PC-9 (cell line): Measurements from ENCODE around the gene ANKRD11. TPM values are rescaled to one million over a fixed set of nuclear protein-coding genes. Genes with fewer than 3 reads are reported as not detected.

Experiments used
- BruUV-seq: library from RNA; stranded (reverse); fragments of 400-500 nt; replicated peaks from 2 replicates; lab custom pipeline; 2021; lab: Mats Ljungman, UMichigan
- CTCF ChIA-PET: fragments of 300-600 bp; sonication (Branson Sonifier 250); formaldehyde crosslinking; loops from one replicate; lab custom pipeline; 2022; ENCODE audit warnings: antibody characterized with exemption; lab: Charles Lee
- POLR2A ChIA-PET: fragments of 300-600 bp; sonication (Branson Sonifier 250); formaldehyde crosslinking; loops from one replicate; lab custom pipeline; 2022; ENCODE audit warnings: antibody characterized with exemption; ENCODE audit not compliant: unreplicated experiment; lab: Charles Lee
- DNase-seq, 2 experiments: peaks; one replicate each; pipeline versions ENCODE4 v3.0.0 to v3.0.0-alpha.2; 2015 to 2022; ENCODE audit warnings: mixed read lengths in 1 of 2
- H2AFZ ChIP-seq: fragments of 200-600 bp; sonication (generic); 2 replicates; pipeline ENCODE4 v1.8.1; 2017; ENCODE audit warnings: antibody characterized with exemption
- H3F3A ChIP-seq: fragments of 200-600 bp; sonication (generic); 2 replicates; pipeline ENCODE4 v1.8.1; 2017; ENCODE audit warnings: antibody characterized with exemption, mild to moderate bottlenecking, low read depth; ENCODE audit not compliant: insufficient read depth
- H3K27ac ChIP-seq: fragments of 200-600 bp; sonication (generic); 2 replicates; pipeline ENCODE4 v1.6.1; 2016; ENCODE audit warnings: mixed run types
- H3K27me3 ChIP-seq: fragments of 200-600 bp; sonication (generic); 2 replicates; pipeline ENCODE4 v1.6.1; 2016; ENCODE audit warnings: low read depth, mixed run types; ENCODE audit not compliant: insufficient read depth
- H3K36me3 ChIP-seq: fragments of 200-600 bp; sonication (generic); 2 replicates; pipeline ENCODE4 v1.6.1; 2016; ENCODE audit warnings: low read depth, mixed run types
- H3K4me1 ChIP-seq: fragments of 200-600 bp; sonication (generic); replicated peaks from 2 replicates; pipeline ENCODE4 v1.6.1; 2016; ENCODE audit warnings: mixed run types; ENCODE audit not compliant: insufficient read depth
- H3K4me2 ChIP-seq: fragments of 200-600 bp; sonication (generic); 2 replicates; pipeline ENCODE4 v1.6.1; 2017; ENCODE audit warnings: mixed run types
- H3K4me3 ChIP-seq: fragments of 200-600 bp; sonication (generic); 2 replicates; pipeline ENCODE4 v1.6.1; 2016; ENCODE audit warnings: mixed run types
- H3K79me2 ChIP-seq: fragments of 200-600 bp; sonication (generic); 2 replicates; pipeline ENCODE4 v1.6.1; 2017; ENCODE audit warnings: low read depth, mixed run types
- H3K9me2 ChIP-seq: fragments of 200-600 bp; sonication (generic); 2 replicates; pipeline ENCODE4 v1.8.1; 2017; ENCODE audit warnings: mild to moderate bottlenecking; ENCODE audit not compliant: insufficient read depth
- H3K9me3 ChIP-seq: fragments of 200-600 bp; sonication (generic); 2 replicates; pipeline ENCODE4 v1.8.1; 2016; ENCODE audit warnings: low read depth; ENCODE audit not compliant: insufficient read depth
- H4K20me1 ChIP-seq: fragments of 200-600 bp; sonication (generic); 2 replicates; pipeline ENCODE4 v1.8.1; 2017; ENCODE audit not compliant: insufficient read depth
- EZH2 ChIP-seq: fragments of 200-600 bp; sonication (generic); IDR thresholded peaks from 2 replicates; pipeline ENCODE4 v1.8.0; 2017; ENCODE audit warnings: antibody characterized with exemption, low read depth
- intact Hi-C: fragments of 100-400 bp; cut with micrococcal nuclease; formaldehyde crosslinking; loops from one replicate; pipeline ENCODE4 v1.10.0; 2022; ENCODE audit not compliant: unreplicated experiment
- total RNA-seq: library from RNA; stranded (reverse); gene quantifications from 2 replicates; pipeline ENCODE4 v1.2.3, GENCODE V29; 2021
- TF ChIP-seq, protein P1 (sequence below): fragments of 200-600 bp; sonication (generic); conservative IDR thresholded peaks from 2 replicates; pipeline ENCODE4 v1.6.1; 2017; ENCODE audit warnings: mixed run types, antibody characterized with exemption, mild to moderate bottlenecking, moderate library complexity

The ANKRD11 gene
- total RNA-seq, 1 experiment from 2014 or later = 220 TPM

DNA sequence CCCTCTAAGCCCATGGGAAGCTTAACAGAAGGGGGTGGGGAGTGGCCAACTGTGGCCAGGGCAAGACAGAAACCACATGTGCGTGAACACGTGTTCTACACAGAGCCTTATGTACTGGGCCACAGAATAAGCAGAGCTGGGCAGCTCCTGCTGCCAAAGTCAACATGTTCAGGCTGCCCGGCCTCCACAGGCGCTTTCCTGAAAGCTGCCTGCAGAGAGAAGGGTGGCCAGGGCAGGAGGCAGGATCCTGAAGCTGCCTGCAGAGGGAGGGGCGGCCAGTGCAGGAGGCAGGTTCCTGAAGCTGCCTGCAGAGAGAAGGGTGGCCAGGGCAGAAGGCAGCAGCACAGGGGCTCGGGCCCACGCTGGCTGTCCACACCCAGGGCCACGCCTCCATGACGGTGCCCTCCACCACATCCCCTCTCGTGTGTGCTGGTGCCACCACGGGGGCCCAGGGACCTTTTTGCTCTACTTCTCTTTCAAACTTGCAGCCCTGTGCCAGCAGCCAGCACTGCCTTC lies 79.5 kb downstream of the ANKRD11 start:
- H3K4me1 ChIP-seq = no peaks in the 10 kb centered on the region
- POLR2A ChIA-PET = interaction anchor here (0.8 kb wide), 1 partner anchor 332 kb away, joined by 3 read pairs; no protein-coding TSS in a partner anchor
- H3F3A ChIP-seq = peaks cover 49% of the 10 kb centered on the region; the same call in 1 of the 2 replicates
- no peak overlapping the region for H3K27ac ChIP-seq
- no peak overlapping the region for H3K4me3 ChIP-seq
- H3K36me3 ChIP-seq = no peaks in the 10 kb centered on the region
- CTCF ChIA-PET = no interaction called here
- no TSS peak for BruUV-seq
- peaks cover 98% of the 10 kb centered on the region for H3K79me2 ChIP-seq
- intact Hi-C loops = no loop called here
- no peak for DNase-seq
- H3K4me2 ChIP-seq = no peak overlapping the region
- no peaks in the 10 kb centered on the region for H3K9me2 ChIP-seq
- no peak for TF ChIP-seq EZH2
- TF ChIP-seq, protein P1, sequence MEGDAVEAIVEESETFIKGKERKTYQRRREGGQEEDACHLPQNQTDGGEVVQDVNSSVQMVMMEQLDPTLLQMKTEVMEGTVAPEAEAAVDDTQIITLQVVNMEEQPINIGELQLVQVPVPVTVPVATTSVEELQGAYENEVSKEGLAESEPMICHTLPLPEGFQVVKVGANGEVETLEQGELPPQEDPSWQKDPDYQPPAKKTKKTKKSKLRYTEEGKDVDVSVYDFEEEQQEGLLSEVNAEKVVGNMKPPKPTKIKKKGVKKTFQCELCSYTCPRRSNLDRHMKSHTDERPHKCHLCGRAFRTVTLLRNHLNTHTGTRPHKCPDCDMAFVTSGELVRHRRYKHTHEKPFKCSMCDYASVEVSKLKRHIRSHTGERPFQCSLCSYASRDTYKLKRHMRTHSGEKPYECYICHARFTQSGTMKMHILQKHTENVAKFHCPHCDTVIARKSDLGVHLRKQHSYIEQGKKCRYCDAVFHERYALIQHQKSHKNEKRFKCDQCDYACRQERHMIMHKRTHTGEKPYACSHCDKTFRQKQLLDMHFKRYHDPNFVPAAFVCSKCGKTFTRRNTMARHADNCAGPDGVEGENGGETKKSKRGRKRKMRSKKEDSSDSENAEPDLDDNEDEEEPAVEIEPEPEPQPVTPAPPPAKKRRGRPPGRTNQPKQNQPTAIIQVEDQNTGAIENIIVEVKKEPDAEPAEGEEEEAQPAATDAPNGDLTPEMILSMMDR = no peak
- no peak overlapping the region for H2AFZ ChIP-seq
- H3K9me3 ChIP-seq = no peaks in the 10 kb centered on the region
- H4K20me1 ChIP-seq = peaks cover 93% of the 10 kb centered on the region
- no peaks in the 10 kb centered on the region for H3K27me3 ChIP-seq

DNA sequence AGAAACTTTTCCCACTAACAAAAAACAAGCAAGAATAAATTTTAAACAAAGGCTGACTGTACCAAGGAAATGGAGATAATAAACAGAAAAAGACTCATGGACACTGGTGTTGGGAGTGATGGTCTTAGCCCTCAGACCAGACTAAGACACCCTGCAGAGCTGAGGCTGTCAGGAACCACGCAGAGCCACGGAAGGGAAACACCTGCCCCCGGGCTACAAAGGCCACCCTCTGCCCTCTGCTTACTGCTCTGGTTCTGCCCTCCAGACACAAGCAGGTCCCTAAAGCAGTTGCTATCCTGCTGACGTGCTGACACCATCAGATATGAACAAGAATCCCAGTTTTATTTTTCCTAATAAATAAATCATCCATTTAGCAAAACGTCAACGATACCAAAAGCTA lies 80.0 kb downstream of the ANKRD11 start:
- intact Hi-C loops = no loop called here
- H3K79me2 ChIP-seq = peaks cover 98% of the 10 kb centered on the region
- H3K4me2 ChIP-seq = no peak overlapping the region
- H3K27ac ChIP-seq = no peak overlapping the region
- no peaks in the 10 kb centered on the region for H3K27me3 ChIP-seq
- no peak for DNase-seq
- H3K9me2 ChIP-seq = no peaks in the 10 kb centered on the region
- ChIA-PET CTCF (no interaction called here), POLR2A (interaction anchor here (0.8 kb wide), 1 partner anchor 333 kb away, joined by 3 read pairs; no protein-coding TSS in a partner anchor)
- H3K4me3 ChIP-seq = no peak overlapping the region
- H3F3A ChIP-seq = peaks cover 53% of the 10 kb centered on the region
- no peaks in the 10 kb centered on the region for H3K4me1 ChIP-seq
- peaks cover 93% of the 10 kb centered on the region for H4K20me1 ChIP-seq
- no peaks in the 10 kb centered on the region for H3K9me3 ChIP-seq
- H3K36me3 ChIP-seq = no peaks in the 10 kb centered on the region
- TF ChIP-seq, protein P1 = no peak
- no peak for TF ChIP-seq EZH2
- BruUV-seq = no TSS peak
- no peak overlapping the region for H2AFZ ChIP-seq

DNA sequence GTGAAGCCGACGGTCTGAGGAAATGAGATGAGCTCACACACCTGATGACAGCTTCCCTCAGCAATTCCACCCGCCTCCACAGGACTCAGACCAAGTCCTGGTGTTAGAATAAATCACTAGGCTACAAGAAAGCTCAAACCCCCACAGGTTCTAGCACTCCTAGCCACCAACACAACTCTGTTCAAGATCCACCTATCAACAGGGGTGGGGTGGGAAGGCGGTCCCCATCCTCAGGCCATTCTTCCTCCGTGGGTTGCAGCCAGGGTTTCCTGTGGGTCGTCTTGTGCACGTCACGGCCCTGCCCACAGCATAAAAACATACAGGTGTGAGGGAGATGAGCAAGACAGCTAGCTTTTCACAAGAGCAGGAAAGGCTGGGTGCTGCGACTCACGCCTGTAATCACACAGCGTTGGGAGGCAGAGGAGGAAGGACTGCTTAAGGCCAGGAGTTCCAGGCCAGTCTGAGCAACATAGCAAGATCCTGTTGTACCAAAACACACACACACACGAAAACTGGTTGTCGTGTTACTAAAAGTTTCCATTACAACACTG lies 81.1 kb downstream of the ANKRD11 start:
- POLR2A ChIA-PET = no interaction called here
- no peak overlapping the region for H3K4me2 ChIP-seq
- CTCF ChIA-PET = no interaction called here
- TF ChIP-seq, protein P1 = no peak
- TF ChIP-seq EZH2 = no peak
- H3K36me3 ChIP-seq = no peaks in the 10 kb centered on the region
- H2AFZ ChIP-seq = no peak overlapping the region
- no peaks in the 10 kb centered on the region for H3K9me3 ChIP-seq
- peaks cover 93% of the 10 kb centered on the region for H4K20me1 ChIP-seq
- BruUV-seq = no TSS peak
- H3K4me3 ChIP-seq = no peak overlapping the region
- H3K27me3 ChIP-seq = no peaks in the 10 kb centered on the region
- no peaks in the 10 kb centered on the region for H3K4me1 ChIP-seq
- peaks cover 57% of the 10 kb centered on the region for H3F3A ChIP-seq
- no peak for DNase-seq
- no peak overlapping the region for H3K27ac ChIP-seq
- intact Hi-C loops = no loop called here
- H3K9me2 ChIP-seq = no peaks in the 10 kb centered on the region
- H3K79me2 ChIP-seq = peaks cover 98% of the 10 kb centered on the region
